Fibroblast of skin of left quadriceps (primary cell): ENCODE results near the gene TP53I11.

Experiments
- DNase-seq, 2 experiments: peaks; one replicate each; pipeline ENCODE4 v3.0.0-alpha.2; 2013; ENCODE audit warnings: low read depth in 2 of 2

TP53I11 gene

GRCh38 chr11:44957776-44958564 is 7.3 kb upstream of the TP53I11 start:
- DNase-seq = no peak

- DNase-seq = no peak
These were observed 6.4 kb upstream of the TP53I11 start for GRCh38 chr11:44957040-44957515.

GRCh38 chr11:44955015-44955738 is 4.5 kb upstream of the TP53I11 start:
- DNase-seq = peak; percentile 20 to 37

- no peak for DNase-seq
These were observed 3.6 kb upstream of the TP53I11 start for GRCh38 chr11:44954051-44954906.

- DNase-seq = no peak
These were observed 2.0 kb upstream of the TP53I11 start for GRCh38 chr11:44952500-44953260.

- no peak for DNase-seq
These were observed 1.4 kb upstream of the TP53I11 start for GRCh38 chr11:44952082-44952481.

GRCh38 chr11:44950031-44950624 is 555 bp downstream of the TP53I11 start:
- no peak for DNase-seq

GRCh38 chr11:44949160-44950030 is 1.3 kb downstream of the TP53I11 start:
- DNase-seq = no peak

- no peak for DNase-seq
These were observed 2.5 kb downstream of the TP53I11 start for GRCh38 chr11:44948155-44948554.

GRCh38 chr11:44947114-44947513 is 3.6 kb downstream of the TP53I11 start:
- no peak for DNase-seq

- no peak for DNase-seq
These were observed 4.4 kb downstream of the TP53I11 start for GRCh38 chr11:44946263-44946662.

- DNase-seq = no peak
These were observed 5.0 kb downstream of the TP53I11 start for GRCh38 chr11:44945666-44946065.

GRCh38 chr11:44944853-44945235 is 5.8 kb downstream of the TP53I11 start:
- DNase-seq = no peak

- no peak for DNase-seq
These were observed 6.4 kb downstream of the TP53I11 start for GRCh38 chr11:44944181-44944852.

- no peak for DNase-seq
These were observed 7.0 kb downstream of the TP53I11 start for GRCh38 chr11:44943696-44944095.

- DNase-seq = no peak
These were observed 7.6 kb downstream of the TP53I11 start for GRCh38 chr11:44943118-44943517.

GRCh38 chr11:44942029-44942955 is 8.4 kb downstream of the TP53I11 start:
- DNase-seq = no peak
